Ectodermal cell (in vitro differentiated cells): Measurements from ENCODE around the gene AUTS2.

Experiments used
- H3K27ac ChIP-seq: 2 replicates; pipeline ENCODE4 v1.7.0; 2013; ENCODE audit warnings: mild to moderate bottlenecking, low read depth, low read length; ENCODE audit not compliant: insufficient read depth, poor library complexity, severe bottlenecking
- H3K27me3 ChIP-seq: 2 replicates; pipeline ENCODE4 v1.7.0; 2013; ENCODE audit warnings: mild to moderate bottlenecking, low read length; ENCODE audit not compliant: insufficient read depth, control insufficient read depth, poor library complexity, severe bottlenecking
- H3K36me3 ChIP-seq: one replicate; pipeline ENCODE4 v1.7.0; 2013; ENCODE audit warnings: low read length; ENCODE audit not compliant: control insufficient read depth, insufficient read depth
- H3K4me1 ChIP-seq: one replicate; pipeline ENCODE4 v1.7.0; 2013; ENCODE audit warnings: low read length; ENCODE audit not compliant: control insufficient read depth, insufficient read depth
- H3K4me3 ChIP-seq: 2 replicates; pipeline ENCODE4 v1.7.0; 2013; ENCODE audit warnings: low read depth, low read length, control low read depth; ENCODE audit not compliant: insufficient read depth
- H3K9me3 ChIP-seq: 2 replicates; pipeline ENCODE4 v1.7.0; 2013; ENCODE audit warnings: mild to moderate bottlenecking, low read length, moderate library complexity; ENCODE audit not compliant: control insufficient read depth
- WGBS, 2 experiments: methylation state at CpG; one replicate each; pipeline ENCODE4 v1.1.7; 2013; ENCODE audit warnings: missing lambda C conversion rate in 2 of 2; 5-methylcytosine and 5-hydroxymethylcytosine counted together

AUTS2 gene

DNA sequence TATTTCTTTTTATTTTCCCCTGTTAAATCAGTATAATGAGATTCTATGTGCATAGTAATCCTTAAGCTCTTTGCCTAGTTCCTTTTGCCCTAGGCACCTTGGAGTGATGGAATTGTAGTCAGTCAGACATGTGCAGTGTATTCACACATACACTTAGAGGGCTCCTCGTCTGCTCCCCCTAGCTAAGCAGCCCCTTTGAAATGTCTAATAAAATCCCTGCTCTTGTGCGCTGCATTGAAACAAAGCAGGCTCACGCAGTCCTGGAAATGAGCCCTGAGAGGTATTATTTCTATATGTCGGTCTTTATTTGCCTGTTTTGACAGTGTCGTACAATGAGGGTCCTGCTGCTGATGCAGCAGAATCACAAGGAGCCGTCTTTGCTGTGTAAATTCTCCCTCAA lies 258.7 kb downstream of the AUTS2 start:
- 91 to 94% methylated on average over 6 of the region's 6 CpGs for WGBS, 2 experiments
- Histone ChIP-seq H3K27ac (no peak overlapping the region), H3K4me3 (no peak overlapping the region), H3K36me3 (no peaks in the 10 kb centered on the region), H3K4me1 (peaks cover 2% of the 10 kb centered on the region), H3K27me3 (no peaks in the 10 kb centered on the region), H3K9me3 (no peaks in the 10 kb centered on the region)

DNA sequence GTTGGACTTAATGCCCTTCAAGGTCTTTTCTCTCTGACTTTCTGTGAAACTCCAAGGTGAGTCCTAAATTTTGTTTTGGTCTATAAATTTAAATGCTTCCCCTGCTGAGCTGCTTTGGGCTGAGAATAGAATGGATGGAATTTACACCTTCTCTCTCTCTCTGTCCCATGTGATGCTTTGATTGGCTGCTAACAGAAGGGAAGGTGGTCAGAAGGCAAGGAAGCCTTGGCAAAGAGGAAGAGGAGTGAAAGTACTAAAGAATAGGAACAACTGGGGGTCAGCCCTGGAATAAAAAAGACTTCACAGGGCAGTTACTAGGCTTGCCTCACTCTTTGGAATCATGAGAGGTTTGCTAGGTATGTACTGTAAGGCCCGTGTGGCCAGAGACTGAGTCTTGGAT lies 260.2 kb downstream of the AUTS2 start:
- H3K36me3 ChIP-seq: no peaks in the 10 kb centered on the region
- H3K4me1 ChIP-seq: peaks cover 2% of the 10 kb centered on the region
- no peaks in the 10 kb centered on the region for H3K27me3 ChIP-seq
- 67 to 68% methylated on average over 1 of the region's 1 CpG for WGBS, 2 experiments
- no peak overlapping the region for H3K27ac ChIP-seq
- H3K4me3 ChIP-seq: no peak overlapping the region
- no peaks in the 10 kb centered on the region for H3K9me3 ChIP-seq

DNA sequence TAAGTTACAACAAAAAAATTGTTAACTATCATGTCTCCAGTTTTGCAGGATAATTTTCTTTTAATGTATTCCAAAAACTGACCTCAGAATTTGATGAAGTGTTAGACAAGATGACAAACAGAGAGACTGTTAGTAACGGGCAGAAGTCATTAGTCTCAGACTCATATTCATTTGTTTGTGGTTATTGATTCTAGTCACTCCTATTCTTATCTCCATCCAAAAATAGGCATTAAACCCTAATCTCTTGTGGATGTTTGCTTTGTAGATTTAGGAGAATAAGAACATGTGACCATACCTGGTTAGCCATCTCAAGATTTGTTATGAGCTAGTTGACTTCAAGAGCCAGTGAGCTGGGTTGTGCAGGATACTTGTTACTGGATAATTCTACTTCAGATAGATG lies 261.1 kb downstream of the AUTS2 start:
- 83% methylated on average over 1 of the region's 1 CpG; no CpG with 5 or more reads in 1 of the 2 experiments for WGBS, 2 experiments

DNA sequence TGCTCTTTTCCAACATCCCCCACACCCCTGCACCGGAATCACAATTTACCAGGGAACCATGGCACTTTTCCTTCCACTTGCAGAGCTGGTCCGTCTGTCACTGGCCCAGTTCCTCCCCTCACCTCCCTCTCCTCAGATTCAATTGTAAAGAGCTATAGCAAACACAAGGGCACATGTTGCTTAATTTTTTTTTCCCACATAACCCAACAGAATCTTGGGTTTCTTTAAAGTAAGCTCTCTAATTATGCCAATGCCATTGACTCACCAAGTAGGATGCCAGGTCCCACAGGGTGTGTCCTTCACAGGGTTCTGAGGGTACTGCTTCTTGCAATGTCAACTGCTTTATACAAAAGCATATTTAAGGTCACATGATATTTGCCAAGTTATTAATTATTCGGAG lies 262.2 kb downstream of the AUTS2 start:
- 89% methylated on average over 3 of the region's 3 CpGs for WGBS, 2 experiments
- Histone ChIP-seq H3K4me3 (no peak overlapping the region), H3K36me3 (no peaks in the 10 kb centered on the region), H3K4me1 (peaks cover 2% of the 10 kb centered on the region), H3K27ac (no peak overlapping the region), H3K9me3 (no peaks in the 10 kb centered on the region), H3K27me3 (no peaks in the 10 kb centered on the region)

More for the DNA sequence above, 261.1 kb downstream of the AUTS2 start:
- Histone ChIP-seq H3K4me1 (peaks cover 2% of the 10 kb centered on the region), H3K9me3 (no peaks in the 10 kb centered on the region), H3K27me3 (no peaks in the 10 kb centered on the region), H3K36me3 (no peaks in the 10 kb centered on the region), H3K4me3 (no peak overlapping the region), H3K27ac (no peak overlapping the region)

DNA sequence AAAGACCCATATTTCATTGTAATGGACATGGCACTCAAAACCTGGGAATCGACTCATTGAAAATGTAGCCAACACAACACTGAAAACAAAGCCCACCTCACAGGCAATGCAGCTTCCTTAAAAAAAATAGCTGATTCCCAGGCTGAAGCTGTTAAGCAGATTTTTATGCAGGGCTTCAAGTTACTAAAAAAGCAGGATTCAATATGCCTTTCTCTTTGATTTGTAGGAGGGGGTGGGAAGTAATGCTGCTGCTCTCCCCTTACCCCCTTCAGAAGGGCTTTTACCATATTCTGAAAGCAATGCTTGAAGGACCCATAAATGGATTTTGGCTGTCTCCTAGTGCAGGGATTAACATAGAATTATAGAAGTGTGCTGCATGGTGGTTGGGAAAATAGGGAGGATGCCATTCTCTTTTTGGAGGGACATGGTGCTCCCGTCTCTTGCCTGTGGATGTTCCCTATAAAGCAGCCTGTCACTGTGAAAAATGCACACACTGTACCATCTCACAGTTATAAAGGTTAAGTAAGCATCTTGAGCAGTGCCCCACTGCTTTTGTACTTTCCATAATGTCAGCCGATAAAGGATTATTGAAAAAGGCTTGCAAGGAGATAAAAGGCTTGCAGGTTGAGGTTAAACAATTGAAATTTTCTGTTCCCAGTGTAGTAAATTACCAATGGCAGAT lies 262.8 kb downstream of the AUTS2 start:
- Histone ChIP-seq H3K27me3 (no peaks in the 10 kb centered on the region), H3K9me3 (no peaks in the 10 kb centered on the region), H3K4me3 (no peak overlapping the region), H3K4me1 (peaks cover 2% of the 10 kb centered on the region), H3K27ac (no peak overlapping the region), H3K36me3 (no peaks in the 10 kb centered on the region)
- 90 to 91% methylated on average over 3 of the region's 3 CpGs for WGBS, 2 experiments

DNA sequence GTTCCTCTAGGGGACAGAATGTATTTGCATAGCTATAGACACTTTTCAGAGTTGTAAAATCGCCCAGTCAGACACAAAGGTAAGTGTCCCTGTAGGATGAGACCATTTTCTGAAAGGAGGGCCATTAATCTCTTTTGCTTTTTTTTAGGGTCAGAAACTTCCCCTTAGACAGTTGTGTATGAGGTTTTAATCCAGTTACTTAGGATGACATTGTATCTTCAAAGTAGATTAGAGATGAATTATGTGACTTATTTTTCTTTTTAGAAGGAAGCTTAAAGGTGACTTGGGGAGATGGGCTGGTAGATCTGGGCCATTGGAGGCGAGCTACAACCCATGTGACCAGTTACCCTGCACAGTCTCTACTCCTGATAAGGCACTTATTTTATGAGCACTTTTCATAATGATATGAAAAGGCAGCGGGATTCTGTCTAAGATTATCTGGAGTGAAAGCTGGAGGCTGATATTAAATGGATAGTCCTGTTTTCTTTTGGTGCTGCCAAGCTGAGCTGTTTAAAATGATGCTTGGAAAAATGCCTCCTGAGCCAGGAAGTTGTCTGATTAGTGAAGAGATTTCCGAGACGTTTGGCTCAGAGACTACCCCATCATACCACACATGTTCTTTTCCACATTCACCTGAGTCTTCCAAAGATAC lies 264.3 kb downstream of the AUTS2 start:
- no peak overlapping the region for H3K27ac ChIP-seq
- no peak overlapping the region for H3K4me3 ChIP-seq
- 94 to 96% methylated on average over 3 to 4 of the region's 5 CpGs for WGBS, 2 experiments
- H3K9me3 ChIP-seq: no peaks in the 10 kb centered on the region
- no peaks in the 10 kb centered on the region for H3K36me3 ChIP-seq
- H3K27me3 ChIP-seq: no peaks in the 10 kb centered on the region
- H3K4me1 ChIP-seq: peaks cover 2% of the 10 kb centered on the region

DNA sequence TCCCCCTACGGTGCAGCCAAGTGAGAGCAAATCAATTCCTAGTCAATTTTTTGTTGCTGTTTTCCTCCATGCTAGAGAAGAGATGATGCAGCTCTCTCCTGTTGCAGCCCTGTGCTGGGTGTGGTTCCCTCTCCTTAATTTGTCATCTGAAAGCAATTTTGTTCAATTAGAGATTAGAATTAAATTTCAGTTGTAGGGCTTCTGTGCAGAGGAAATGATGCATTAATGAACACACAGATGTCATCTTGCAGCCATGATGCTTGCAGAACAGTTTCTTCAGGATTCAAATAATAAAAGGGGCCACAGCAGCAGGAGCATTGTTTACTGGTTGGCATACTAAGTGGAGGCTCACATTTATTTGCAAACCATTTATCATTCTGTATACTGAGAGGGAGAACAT lies 266.0 kb downstream of the AUTS2 start:
- H3K27me3 ChIP-seq: no peaks in the 10 kb centered on the region
- no peaks in the 10 kb centered on the region for H3K36me3 ChIP-seq
- H3K4me1 ChIP-seq: peaks cover 2% of the 10 kb centered on the region
- H3K4me3 ChIP-seq: no peak overlapping the region
- no peak overlapping the region for H3K27ac ChIP-seq
- 88 to 96% methylated on average over 1 of the region's 1 CpG for WGBS, 2 experiments
- H3K9me3 ChIP-seq: no peaks in the 10 kb centered on the region

DNA sequence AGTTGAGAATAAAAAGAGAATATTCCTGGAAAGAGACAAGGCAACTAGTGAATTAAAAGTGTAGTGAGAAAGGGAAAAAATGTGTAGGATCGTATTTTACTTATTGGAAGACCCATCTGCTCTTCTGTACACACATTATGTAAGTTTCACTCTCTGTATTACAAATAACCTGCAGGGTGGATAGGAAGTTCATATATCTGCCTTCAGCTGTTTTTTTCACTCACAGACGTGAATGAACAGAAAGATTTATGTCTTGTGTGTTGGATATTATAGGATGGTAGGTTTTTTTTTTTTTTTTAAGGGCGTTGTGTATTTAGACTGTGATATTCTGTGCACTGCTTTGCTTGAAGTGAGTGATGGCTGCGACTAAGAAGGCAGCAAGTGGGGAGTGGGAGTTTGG lies 266.5 kb downstream of the AUTS2 start:
- Histone ChIP-seq H3K9me3 (no peaks in the 10 kb centered on the region), H3K27me3 (no peaks in the 10 kb centered on the region), H3K27ac (no peak overlapping the region), H3K4me1 (peaks cover 2% of the 10 kb centered on the region), H3K36me3 (no peaks in the 10 kb centered on the region), H3K4me3 (no peak overlapping the region)
- WGBS, 2 experiments: 89 to 90% methylated on average over 3 to 4 of the region's 4 CpGs

DNA sequence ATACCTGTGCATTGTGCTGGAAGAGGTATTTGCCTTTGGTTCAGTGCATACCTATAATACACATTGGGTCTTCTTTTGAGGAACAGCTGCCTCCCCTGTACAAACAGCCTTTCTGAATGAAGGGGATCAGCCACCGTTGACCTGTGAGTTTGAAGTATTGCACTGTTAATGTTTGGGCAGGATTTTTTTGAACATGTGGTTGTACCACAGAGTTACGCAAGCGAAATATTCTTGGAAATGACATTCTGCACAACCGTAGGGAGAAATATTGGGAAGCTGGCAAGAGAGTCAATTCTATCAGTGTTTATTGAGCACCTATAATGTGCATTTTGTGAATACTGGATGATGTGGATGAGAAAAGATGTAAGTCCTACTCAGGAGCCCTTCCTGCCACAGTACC lies 270.6 kb downstream of the AUTS2 start:
- Histone ChIP-seq H3K36me3 (no peaks in the 10 kb centered on the region), H3K4me3 (no peak overlapping the region), H3K9me3 (no peaks in the 10 kb centered on the region), H3K27me3 (no peaks in the 10 kb centered on the region), H3K27ac (no peak overlapping the region), H3K4me1 (no peaks in the 10 kb centered on the region)
- 94 to 96% methylated on average over 4 of the region's 4 CpGs for WGBS, 2 experiments

DNA sequence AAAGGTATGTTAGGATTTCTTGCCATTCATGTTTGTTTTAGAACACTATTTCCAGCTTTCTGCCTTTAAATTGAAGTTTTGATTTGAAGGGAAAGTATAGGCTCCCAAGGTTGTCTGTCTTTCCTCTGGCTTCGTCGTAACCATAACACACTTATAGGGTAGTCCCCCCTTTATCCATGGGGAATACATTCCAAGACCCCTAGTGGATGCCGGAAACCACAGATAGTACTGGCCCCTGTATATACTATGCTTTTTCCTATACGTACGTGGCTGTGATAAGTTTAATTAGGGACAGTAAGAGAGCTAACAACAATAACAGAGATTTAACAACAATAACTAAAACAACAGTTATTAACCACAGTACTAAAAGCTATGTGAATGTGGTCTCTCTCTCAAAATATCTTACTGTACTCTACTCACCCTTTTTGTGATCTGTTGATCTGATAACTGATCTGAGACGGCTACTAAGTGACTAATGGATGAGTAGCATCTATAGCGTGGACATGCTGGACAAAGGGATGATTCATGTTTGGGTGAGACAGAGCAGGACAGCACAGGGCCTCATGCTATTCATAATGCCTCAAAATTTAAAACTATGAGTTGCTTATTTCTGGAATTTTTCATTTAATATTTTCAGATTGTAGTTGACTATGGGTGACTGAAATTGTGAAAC lies 273.1 kb downstream of the AUTS2 start:
- Histone ChIP-seq H3K9me3 (no peaks in the 10 kb centered on the region), H3K4me1 (no peaks in the 10 kb centered on the region)
- WGBS, 2 experiments: 96% methylated on average over 7 of the region's 7 CpGs

More for the DNA sequence above, 273.1 kb downstream of the AUTS2 start:
- H3K4me3 ChIP-seq: no peak overlapping the region
- H3K36me3 ChIP-seq: no peaks in the 10 kb centered on the region
- H3K27ac ChIP-seq: no peak overlapping the region
- H3K27me3 ChIP-seq: no peaks in the 10 kb centered on the region
